Trophoblast cell (in vitro differentiated cells and primary cell): Measurements from ENCODE around the gene LVRN.
A peak's percentile ranks its signal among the peaks of the same experiment; 100 is the strongest.

Experiments
- DNase-seq, 2 donors: peaks; one replicate each; pipeline ENCODE4 v3.0.0-alpha.2; 2016
- H2AFZ ChIP-seq: 2 replicates; pipeline ENCODE4 v1.6.1; 2013; ENCODE audit warnings: low read length, moderate library complexity, mild to moderate bottlenecking; ENCODE audit not compliant: insufficient read depth, poor library complexity
- H2AK5ac ChIP-seq: 2 replicates; pipeline ENCODE4 v1.6.1; 2013; ENCODE audit warnings: mild to moderate bottlenecking, low read length
- H2BK120ac ChIP-seq: 2 replicates; pipeline ENCODE4 v1.6.1; 2013; ENCODE audit warnings: low read length, mild to moderate bottlenecking, moderate library complexity; ENCODE audit not compliant: insufficient read depth, poor library complexity
- H2BK12ac ChIP-seq: 2 replicates; pipeline ENCODE4 v1.6.1; 2013; ENCODE audit warnings: mild to moderate bottlenecking, low read length, moderate library complexity
- H2BK5ac ChIP-seq: 2 replicates; pipeline ENCODE4 v1.6.1; 2013; ENCODE audit warnings: low read length, low read depth, moderate library complexity, mild to moderate bottlenecking; ENCODE audit not compliant: poor library complexity
- H3K14ac ChIP-seq: 2 replicates; pipeline ENCODE4 v1.6.1; 2013; ENCODE audit warnings: mild to moderate bottlenecking, low read length
- H3K18ac ChIP-seq: 2 replicates; pipeline ENCODE4 v1.6.1; 2013; ENCODE audit warnings: mild to moderate bottlenecking, low read length
- H3K23ac ChIP-seq: 2 replicates; pipeline ENCODE4 v1.6.1; 2013; ENCODE audit warnings: low read length
- H3K27ac ChIP-seq: 2 replicates; pipeline ENCODE4 v1.5.1; 2013; ENCODE audit warnings: low read depth, mild to moderate bottlenecking, inconsistent platforms, low read length, moderate library complexity
- H3K27me3 ChIP-seq: 2 replicates; pipeline ENCODE4 v1.6.1; 2013; ENCODE audit warnings: inconsistent platforms, mild to moderate bottlenecking, low read length, moderate library complexity; ENCODE audit not compliant: insufficient read depth
- H3K36me3 ChIP-seq, 2 experiments: 1 replicate in 1 of 2; 2 replicates in 1 of 2; pipeline ENCODE4 v1.6.1; 2013; ENCODE audit warnings: low read length in 2 of 2, mild to moderate bottlenecking in 2 of 2, moderate library complexity in 1 of 2; ENCODE audit not compliant: insufficient read depth in 2 of 2, control insufficient read depth in 1 of 2
- H3K4ac ChIP-seq: 2 replicates; pipeline ENCODE4 v1.6.1; 2013; ENCODE audit warnings: low read depth, mild to moderate bottlenecking, low read length, moderate library complexity
- H3K4me1 ChIP-seq, 2 experiments: 1 replicate in 1 of 2; 2 replicates in 1 of 2; pipeline ENCODE4 v1.6.1; 2013; ENCODE audit warnings: low read length in 2 of 2, mild to moderate bottlenecking in 2 of 2, moderate library complexity in 1 of 2; ENCODE audit not compliant: insufficient read depth in 2 of 2, control insufficient read depth in 1 of 2
- H3K4me2 ChIP-seq: 2 replicates; pipeline ENCODE4 v1.6.1; 2013; ENCODE audit warnings: inconsistent platforms, mild to moderate bottlenecking, low read length, moderate library complexity
- H3K4me3 ChIP-seq: 2 replicates; pipeline ENCODE4 v1.5.1; 2013; ENCODE audit warnings: mild to moderate bottlenecking, low read depth, low read length, inconsistent platforms
- H3K79me1 ChIP-seq: one replicate; pipeline ENCODE4 v1.6.1; 2013; ENCODE audit warnings: low read length
- H3K79me2 ChIP-seq: 2 replicates; pipeline ENCODE4 v1.6.1; 2013; ENCODE audit warnings: low read length, mild to moderate bottlenecking; ENCODE audit not compliant: control insufficient read depth, insufficient read depth, poor library complexity
- H3K9ac ChIP-seq: 2 replicates; pipeline ENCODE4 v1.6.1; 2013; ENCODE audit warnings: mild to moderate bottlenecking, low read length
- H3K9me3 ChIP-seq: 2 replicates; pipeline ENCODE4 v1.6.1; 2013; ENCODE audit warnings: low read depth, mild to moderate bottlenecking, control low read depth, inconsistent platforms, low read length; ENCODE audit not compliant: insufficient read depth
- H4K12ac ChIP-seq: 2 replicates; pipeline ENCODE4 v1.6.1; 2013; ENCODE audit warnings: low read depth, mild to moderate bottlenecking, low read length, moderate library complexity
- H4K8ac ChIP-seq: 2 replicates; pipeline ENCODE4 v1.6.1; 2013; ENCODE audit warnings: low read depth, mild to moderate bottlenecking, low read length, moderate library complexity
- H4K91ac ChIP-seq: one replicate; pipeline ENCODE4 v1.6.1; 2013; ENCODE audit warnings: low read depth, mild to moderate bottlenecking, low read length, moderate library complexity
- WGBS: extraction: QIAGEN DNeasy Blood & Tissue Kit; methylation state at CpG from one replicate; pipeline ENCODE4 v1.1.7; 2013; ENCODE audit warnings: missing lambda C conversion rate; ENCODE audit not compliant: insufficient read length, insufficient coverage; ENCODE audit errors: extremely low coverage; 5-methylcytosine and 5-hydroxymethylcytosine counted together

LVRN gene

DNA sequence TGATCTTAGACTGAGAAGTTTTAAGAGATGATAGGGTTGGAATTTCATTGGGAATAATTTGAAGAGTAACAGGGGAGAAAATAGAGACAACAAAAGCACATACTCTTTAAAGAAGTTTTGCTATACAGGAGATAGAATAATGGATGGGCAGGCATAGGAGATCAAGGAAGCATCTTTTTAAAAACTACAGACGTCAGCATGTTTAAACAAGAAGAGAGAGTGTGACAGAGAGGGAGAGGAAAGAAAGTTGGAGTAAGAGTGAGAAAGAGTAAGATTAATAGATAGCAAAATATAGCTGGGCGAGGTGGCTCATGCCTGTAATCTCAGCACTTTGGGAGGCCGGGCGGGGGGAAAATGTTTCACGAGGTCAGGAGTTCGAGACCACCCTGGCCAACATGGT lies 5.3 kb upstream of the LVRN start:
- Histone ChIP-seq H3K79me1 (no peaks in the 10 kb centered on the region), H3K23ac (no peak overlapping the region), H2BK12ac (no peak overlapping the region), H3K36me3 (no peaks in the 10 kb centered on the region), H3K4me3 (no peak overlapping the region), H4K12ac (no peak overlapping the region), H3K9me3 (peaks cover 1% of the 10 kb centered on the region), H4K91ac (no peak overlapping the region), H3K4ac (no peak overlapping the region), H2BK120ac (no peak overlapping the region), H3K4me1 (peaks cover 0 to 2% of the 10 kb centered on the region in 2 experiments), H3K18ac (no peak overlapping the region), H2BK5ac (no peak overlapping the region), H3K27ac (no peak overlapping the region), H3K27me3 (no peaks in the 10 kb centered on the region), H3K79me2 (no peaks in the 10 kb centered on the region), H4K8ac (no peak overlapping the region), H3K14ac (no peak overlapping the region), H2AFZ (no peak overlapping the region), H3K4me2 (no peak overlapping the region), H2AK5ac (no peak overlapping the region), H3K9ac (no peak overlapping the region)
- WGBS, result no CpG with 5 or more reads among the region's 6 CpGs
- DNase-seq, result no peak

- Histone ChIP-seq H4K12ac (no peak overlapping the region), H4K91ac (no peak overlapping the region), H2BK12ac (no peak overlapping the region), H3K14ac (no peak overlapping the region), H3K4me3 (no peak overlapping the region), H2BK5ac (no peak overlapping the region), H3K4ac (no peak overlapping the region), H3K9ac (no peak overlapping the region), H3K18ac (no peak overlapping the region), H3K79me2 (no peaks in the 10 kb centered on the region), H3K27me3 (peaks cover 6% of the 10 kb centered on the region), H3K79me1 (no peaks in the 10 kb centered on the region), H3K4me2 (peak overlapping the region; percentile 63), H2BK120ac (no peak overlapping the region), H2AFZ (no peak overlapping the region), H3K4me1 (peaks cover 0 to 8% of the 10 kb centered on the region in 2 experiments), H4K8ac (no peak overlapping the region), H2AK5ac (no peak overlapping the region), H3K36me3 (no peaks in the 10 kb centered on the region), H3K27ac (no peak overlapping the region), H3K23ac (no peak overlapping the region), H3K9me3 (peaks cover 3% of the 10 kb centered on the region)
- peak; percentile 96 to 99 for DNase-seq
- no CpG with 5 or more reads among the region's 42 CpGs for WGBS
Observed at GRCh38 chr5:115961381-115962238, 665 bp upstream of the LVRN start.

DNA sequence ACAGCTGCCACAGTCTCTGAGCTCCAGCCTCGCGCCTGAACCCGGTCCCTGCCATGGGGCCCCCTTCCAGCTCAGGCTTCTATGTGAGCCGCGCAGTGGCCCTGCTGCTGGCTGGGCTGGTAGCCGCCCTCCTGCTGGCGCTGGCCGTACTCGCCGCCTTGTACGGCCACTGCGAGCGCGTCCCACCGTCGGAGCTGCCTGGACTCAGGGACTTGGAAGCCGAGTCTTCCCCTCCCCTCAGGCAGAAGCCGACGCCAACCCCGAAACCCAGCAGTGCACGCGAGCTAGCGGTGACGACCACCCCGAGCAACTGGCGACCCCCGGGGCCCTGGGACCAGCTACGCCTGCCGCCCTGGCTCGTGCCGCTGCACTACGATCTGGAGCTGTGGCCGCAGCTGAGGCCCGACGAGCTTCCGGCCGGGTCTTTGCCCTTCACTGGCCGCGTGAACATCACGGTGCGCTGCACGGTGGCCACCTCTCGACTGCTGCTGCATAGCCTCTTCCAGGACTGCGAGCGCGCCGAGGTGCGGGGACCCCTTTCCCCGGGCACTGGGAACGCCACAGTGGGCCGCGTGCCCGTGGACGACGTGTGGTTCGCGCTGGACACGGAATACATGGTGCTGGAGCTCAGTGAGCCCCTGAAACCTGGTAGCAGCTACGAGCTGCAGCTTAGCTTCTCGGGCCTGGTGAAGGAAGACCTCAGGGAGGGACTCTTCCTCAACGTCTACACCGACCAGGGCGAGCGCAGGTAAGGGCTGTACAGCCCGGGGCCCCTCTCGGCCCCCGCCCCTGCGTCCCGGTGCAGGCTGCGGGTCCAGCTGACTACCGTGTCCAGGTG lies 509 bp downstream of the LVRN start:
- H3K27ac ChIP-seq, result no peak overlapping the region
- peaks cover 0 to 8% of the 10 kb centered on the region in 2 experiments for H3K4me1 ChIP-seq
- DNase-seq, result peak; percentile 59 to 70
- H4K91ac ChIP-seq, result no peak overlapping the region
- no peak overlapping the region for H2AK5ac ChIP-seq
- no peaks in the 10 kb centered on the region for H3K79me1 ChIP-seq
- no peaks in the 10 kb centered on the region for H3K36me3 ChIP-seq
- H4K8ac ChIP-seq, result no peak overlapping the region
- H3K4ac ChIP-seq, result no peak overlapping the region
- no peak overlapping the region for H3K9ac ChIP-seq
- peak overlapping the region; percentile 63 for H3K4me2 ChIP-seq
- peaks cover 6% of the 10 kb centered on the region for H3K27me3 ChIP-seq
- H3K9me3 ChIP-seq, result peaks cover 3% of the 10 kb centered on the region
- H2BK120ac ChIP-seq, result no peak overlapping the region
- H3K4me3 ChIP-seq, result peak overlapping the region; percentile 57
- H3K23ac ChIP-seq, result no peak overlapping the region
- H2BK12ac ChIP-seq, result no peak overlapping the region
- H3K14ac ChIP-seq, result no peak overlapping the region
- no peak overlapping the region for H3K18ac ChIP-seq
- H4K12ac ChIP-seq, result no peak overlapping the region
- no peaks in the 10 kb centered on the region for H3K79me2 ChIP-seq
- WGBS, result no CpG with 5 or more reads among the region's 71 CpGs
- peak overlapping the region; percentile 20 for H2AFZ ChIP-seq
- H2BK5ac ChIP-seq, result no peak overlapping the region

GRCh38 chr5:115963566-115963965 lies 1.3 kb downstream of the LVRN start:
- no peaks in the 10 kb centered on the region for H3K79me2 ChIP-seq
- peaks cover 0 to 8% of the 10 kb centered on the region in 2 experiments for H3K4me1 ChIP-seq
- H3K79me1 ChIP-seq, result no peaks in the 10 kb centered on the region
- no peak overlapping the region for H3K23ac ChIP-seq
- H3K9ac ChIP-seq, result no peak overlapping the region
- no peak overlapping the region for H2AFZ ChIP-seq
- H3K4me2 ChIP-seq, result peak overlapping the region; percentile 11
- no peak overlapping the region for H4K8ac ChIP-seq
- peaks cover 6% of the 10 kb centered on the region for H3K27me3 ChIP-seq
- H4K91ac ChIP-seq, result no peak overlapping the region
- no peak overlapping the region for H3K18ac ChIP-seq
- H3K14ac ChIP-seq, result no peak overlapping the region
- H2BK120ac ChIP-seq, result no peak overlapping the region
- peaks cover 3% of the 10 kb centered on the region for H3K9me3 ChIP-seq
- H4K12ac ChIP-seq, result no peak overlapping the region
- H3K4me3 ChIP-seq, result no peak overlapping the region
- no peaks in the 10 kb centered on the region for H3K36me3 ChIP-seq
- DNase-seq, result peak; percentile 45 to 60
- no peak overlapping the region for H3K4ac ChIP-seq
- no peak overlapping the region for H3K27ac ChIP-seq
- H2BK5ac ChIP-seq, result no peak overlapping the region
- WGBS, result no CpG with 5 or more reads among the region's 17 CpGs
- no peak overlapping the region for H2AK5ac ChIP-seq
- no peak overlapping the region for H2BK12ac ChIP-seq
